IPS DF 6.9 (cell line): ENCODE measurements around the gene CCDC61.

Experiments used
- DNase-seq: peaks from one replicate; pipeline ENCODE4 v3.0.0-alpha.2; 2013; ENCODE audit warnings: low read depth, low spot score
- H3K27ac ChIP-seq: one replicate; pipeline ENCODE4 v1.5.1; 2013; ENCODE audit warnings: low read length, control low read depth
- H3K27me3 ChIP-seq: 2 replicates; pipeline ENCODE4 v1.6.1; 2013; ENCODE audit warnings: mild to moderate bottlenecking, low read length; ENCODE audit not compliant: control insufficient read depth, insufficient read depth
- H3K36me3 ChIP-seq: 2 replicates; pipeline ENCODE4 v1.6.1; 2013; ENCODE audit warnings: low read length; ENCODE audit not compliant: control insufficient read depth, insufficient read depth
- H3K4me1 ChIP-seq: 2 replicates; pipeline ENCODE4 v1.6.1; 2013; ENCODE audit warnings: low read length; ENCODE audit not compliant: control insufficient read depth, insufficient read depth
- H3K4me3 ChIP-seq: 2 replicates; pipeline ENCODE4 v1.5.1; 2013; ENCODE audit warnings: mild to moderate bottlenecking, low read length
- H3K9me3 ChIP-seq: 2 replicates; pipeline ENCODE4 v1.6.1; 2013; ENCODE audit warnings: low read length, inconsistent platforms; ENCODE audit not compliant: control insufficient read depth, insufficient read depth
- WGBS: extraction: QIAGEN DNeasy Blood & Tissue Kit; methylation state at CpG from one replicate; pipeline ENCODE4 v1.1.7; 2013; ENCODE audit warnings: mixed read lengths, missing lambda C conversion rate; ENCODE audit not compliant: insufficient read length, insufficient coverage; 5-methylcytosine and 5-hydroxymethylcytosine counted together

CCDC61 gene

DNA sequence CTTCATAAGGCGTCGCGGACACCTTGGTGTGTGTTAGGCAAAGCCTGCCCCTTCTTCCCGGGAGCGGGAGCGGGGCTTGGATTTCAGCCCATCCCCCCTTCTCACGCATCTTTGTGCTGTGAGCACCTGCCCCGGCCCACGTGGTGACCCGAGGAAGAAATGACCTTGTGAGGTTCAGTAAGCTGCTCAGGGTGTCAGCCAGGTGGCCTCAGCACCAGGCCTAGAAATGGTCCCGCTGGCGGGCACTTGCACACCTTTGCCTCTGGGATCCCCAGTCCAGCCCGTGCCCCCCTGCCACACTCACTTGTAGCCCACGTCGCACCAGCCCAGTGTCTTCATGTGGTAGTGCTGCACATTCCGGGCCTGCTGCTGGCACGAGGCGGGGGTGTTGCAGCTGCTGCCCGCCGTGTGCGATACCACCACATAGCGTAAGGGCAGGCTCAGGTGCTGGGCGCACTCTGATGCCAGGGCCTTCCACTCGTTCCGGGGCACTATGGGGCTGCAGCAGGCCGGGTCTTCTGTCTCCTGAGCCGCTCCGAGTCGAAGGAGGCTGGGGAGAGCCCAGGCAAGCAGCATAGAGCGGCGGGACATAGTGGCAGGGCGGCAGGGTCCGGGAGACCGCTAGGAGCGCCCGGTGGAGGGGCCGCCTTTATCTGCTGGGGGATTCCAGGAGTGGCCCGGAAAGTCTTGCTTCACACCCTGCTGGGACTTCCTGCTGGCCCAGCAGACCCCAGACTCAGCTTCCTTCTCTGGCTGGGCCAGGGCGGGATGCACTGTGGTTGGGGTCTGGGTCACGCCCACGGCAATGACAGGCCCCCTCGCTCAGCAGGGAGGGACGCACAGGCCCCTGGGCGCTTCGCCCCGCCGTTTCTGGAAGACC is 27.4 kb downstream of the CCDC61 start, which contains the start of gene PGLYRP1:
TSS of gene PGLYRP1 (minus strand) at position 623 of the 880 bp plus-strand sequence. CDS start at position 591, 32 bp downstream.
- H3K27ac ChIP-seq, result no peak within 1 kb of the TSS
- H3K4me3 ChIP-seq, result no peak within 1 kb of the TSS
- no peaks in the 10 kb centered on the region for H3K27me3 ChIP-seq
- no peak for DNase-seq
- H3K4me1 ChIP-seq, result peaks cover 8% of the 10 kb centered on the region
- H3K9me3 ChIP-seq, result no peaks in the 10 kb centered on the region
- H3K36me3 ChIP-seq, result 0 out of 2 replicates have a peak, but pooled peaks cover 2% of the 10 kb centered on the region
- WGBS, result no CpG with 5 or more reads among the region's 47 CpGs

DNA sequence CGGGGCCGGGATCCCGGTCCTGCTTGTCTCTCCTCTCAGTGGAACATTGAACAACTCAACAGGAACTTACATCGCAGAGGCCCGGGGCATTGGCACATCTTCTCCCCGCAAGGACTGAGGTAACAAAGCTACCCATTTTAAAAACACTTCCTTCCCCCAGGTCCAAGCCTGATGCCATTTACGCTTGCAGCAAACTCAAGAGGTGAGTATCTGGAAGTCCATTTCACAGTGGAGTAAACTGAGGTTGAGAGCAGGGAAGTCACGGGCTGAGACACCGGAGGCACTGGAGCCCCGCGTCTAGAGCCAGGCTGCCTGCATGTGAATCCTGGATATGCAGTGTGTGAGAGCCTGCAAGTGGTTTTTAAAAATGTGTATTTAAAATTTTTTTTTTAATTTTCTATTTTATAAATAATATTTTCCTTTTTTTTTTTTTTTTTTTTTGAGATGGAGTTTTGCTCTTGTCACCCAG is 28.1 kb downstream of the CCDC61 start:
- no peaks in the 10 kb centered on the region for H3K27me3 ChIP-seq
- no peak for DNase-seq
- peaks cover 8% of the 10 kb centered on the region for H3K4me1 ChIP-seq
- H3K4me3 ChIP-seq, result no peak overlapping the region
- H3K9me3 ChIP-seq, result no peaks in the 10 kb centered on the region
- no peak overlapping the region for H3K27ac ChIP-seq
- WGBS, result no CpG with 5 or more reads among the region's 11 CpGs
- H3K36me3 ChIP-seq, result no peaks in the 10 kb centered on the region

DNA sequence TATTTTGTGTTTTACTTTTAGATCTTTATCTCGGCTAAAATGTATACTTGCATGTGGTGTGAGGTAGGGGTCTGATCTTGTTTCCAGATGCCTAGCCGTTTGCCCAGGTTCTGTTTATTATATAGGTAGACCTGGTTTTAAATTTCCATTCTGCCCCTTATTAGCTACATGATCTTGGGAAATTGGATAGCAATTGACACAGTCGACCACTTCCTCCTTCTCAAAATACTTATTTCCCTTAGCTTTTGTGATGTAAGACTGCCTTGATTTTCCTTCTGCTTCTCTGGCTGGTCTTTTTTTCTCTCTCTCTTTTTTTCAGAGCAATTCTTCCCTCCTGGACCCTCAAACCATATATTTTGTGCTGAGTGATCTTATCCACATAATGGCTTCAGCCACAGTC is 30.6 kb downstream of the CCDC61 start:
- Histone ChIP-seq H3K4me1 (peaks cover 8% of the 10 kb centered on the region), H3K27ac (no peak overlapping the region), H3K9me3 (no peaks in the 10 kb centered on the region), H3K36me3 (no peaks in the 10 kb centered on the region), H3K4me3 (no peak overlapping the region), H3K27me3 (no peaks in the 10 kb centered on the region)
- DNase-seq, result no peak
- no CpG with 5 or more reads among the region's 3 CpGs for WGBS

DNA sequence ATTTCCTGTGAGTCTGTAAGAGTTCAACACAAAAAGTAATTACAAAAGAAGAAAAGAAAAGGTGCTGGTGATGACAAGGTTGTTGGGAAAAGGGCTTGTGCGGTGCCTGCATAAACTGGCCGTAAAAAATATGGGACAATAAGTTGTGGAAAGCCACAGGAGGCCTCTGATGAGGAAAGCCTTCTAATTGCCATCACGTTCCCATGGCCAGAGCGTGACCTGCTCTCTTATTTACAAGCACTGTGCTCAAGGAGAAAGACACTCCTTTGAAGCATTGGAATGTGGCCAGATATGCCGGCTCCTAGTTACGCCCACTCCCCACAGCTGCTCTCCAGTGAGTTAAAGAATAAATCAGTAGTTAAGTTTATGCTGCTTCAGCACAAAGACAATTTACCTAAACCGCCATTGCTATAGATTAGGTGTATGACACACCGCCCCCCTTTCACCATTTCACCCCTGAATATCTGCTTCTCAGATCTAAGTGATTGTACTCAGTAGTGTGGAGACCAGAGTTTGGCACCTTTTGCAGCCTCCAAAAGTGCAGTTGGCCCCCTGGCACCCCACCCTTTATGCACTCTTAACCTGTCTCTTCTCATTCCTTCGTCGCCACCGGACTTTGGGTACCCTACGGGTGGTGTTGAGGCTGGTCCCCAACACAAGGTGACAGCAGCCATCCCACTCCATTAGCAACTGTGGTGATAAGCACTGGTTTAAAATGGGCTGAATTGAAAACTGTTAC is 35.7 kb downstream of the CCDC61 start:
- no CpG with 5 or more reads among the region's 12 CpGs for WGBS
- Histone ChIP-seq H3K4me3 (no peak overlapping the region), H3K4me1 (no peaks in the 10 kb centered on the region), H3K36me3 (no peaks in the 10 kb centered on the region; the same call in 1 of the 2 replicates), H3K27me3 (no peaks in the 10 kb centered on the region), H3K27ac (no peak overlapping the region), H3K9me3 (no peaks in the 10 kb centered on the region)
- no peak for DNase-seq

DNA sequence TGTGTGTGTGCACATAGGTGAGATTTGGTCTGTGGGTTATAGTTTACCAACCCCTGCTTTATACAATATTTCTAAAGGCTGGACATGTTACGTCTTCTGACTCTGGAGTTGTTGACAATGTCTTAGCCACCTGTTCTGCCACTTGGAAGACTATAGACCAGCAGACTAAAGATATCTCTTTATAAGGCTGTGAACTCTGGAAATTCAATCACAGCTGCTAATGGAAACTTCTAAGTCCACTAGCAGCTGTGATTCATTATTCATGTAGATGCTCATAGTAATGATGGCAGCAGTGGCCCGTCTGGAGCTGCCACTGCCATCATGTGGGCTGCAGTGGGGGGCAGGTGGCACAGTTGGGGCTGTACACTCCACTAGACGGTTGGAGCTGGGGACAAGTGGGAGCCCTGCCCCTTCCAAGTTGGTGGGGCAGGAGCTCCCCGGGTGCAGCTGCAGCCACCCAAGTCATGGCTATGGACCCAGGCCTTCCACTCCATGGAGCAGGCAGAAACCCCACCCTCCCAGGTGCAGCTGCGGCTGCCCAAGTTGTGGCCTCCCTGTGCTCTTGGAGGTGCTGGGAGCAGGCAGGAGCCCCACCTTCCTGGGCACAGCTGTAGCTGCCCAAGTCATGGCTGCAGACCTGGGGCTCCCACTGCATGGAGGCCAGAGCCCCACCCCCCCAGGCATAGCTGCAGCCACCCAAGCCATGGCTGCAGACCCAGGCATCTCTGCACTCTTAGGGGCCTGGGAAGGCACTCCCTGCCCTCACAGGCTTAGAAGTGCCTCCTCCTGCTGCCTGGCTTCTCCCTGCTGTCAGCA is 36.7 kb downstream of the CCDC61 start:
- no CpG with 5 or more reads among the region's 5 CpGs for WGBS
- no peaks in the 10 kb centered on the region for H3K27me3 ChIP-seq
- no peaks in the 10 kb centered on the region; the same call in 1 of the 2 replicates for H3K4me1 ChIP-seq
- H3K4me3 ChIP-seq, result no peak overlapping the region
- H3K27ac ChIP-seq, result no peak overlapping the region
- no peaks in the 10 kb centered on the region; the same call in 1 of the 2 replicates for H3K36me3 ChIP-seq
- DNase-seq, result no peak
- H3K9me3 ChIP-seq, result no peaks in the 10 kb centered on the region

DNA sequence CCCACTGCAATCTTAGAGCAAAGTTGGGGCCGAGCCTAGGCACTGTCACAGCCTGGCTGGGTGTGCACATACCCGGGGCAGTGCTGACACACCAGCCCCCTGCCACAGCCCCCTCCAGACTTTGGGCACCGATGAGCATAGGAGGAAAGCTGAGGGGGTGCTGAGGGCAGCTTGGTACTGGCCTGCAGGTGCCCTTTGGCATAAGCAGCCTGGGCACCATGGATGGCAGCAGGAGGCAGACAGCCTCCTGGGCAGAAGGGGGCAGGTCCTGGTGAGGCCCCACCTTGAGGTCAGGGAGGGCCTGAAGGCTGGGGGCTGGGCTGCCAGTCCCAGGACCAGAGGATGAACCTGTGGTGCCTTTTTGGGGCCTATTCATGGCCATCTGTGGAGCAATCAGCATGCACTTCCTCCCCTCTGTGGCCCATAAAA is 37.3 kb downstream of the CCDC61 start:
- Histone ChIP-seq H3K27ac (no peak overlapping the region), H3K4me1 (no peaks in the 10 kb centered on the region; the same call in 1 of the 2 replicates), H3K27me3 (no peaks in the 10 kb centered on the region), H3K4me3 (no peak overlapping the region), H3K9me3 (no peaks in the 10 kb centered on the region), H3K36me3 (no peaks in the 10 kb centered on the region; the same call in 1 of the 2 replicates)
- DNase-seq, result no peak
- WGBS, result no CpG with 5 or more reads among the region's 3 CpGs

DNA sequence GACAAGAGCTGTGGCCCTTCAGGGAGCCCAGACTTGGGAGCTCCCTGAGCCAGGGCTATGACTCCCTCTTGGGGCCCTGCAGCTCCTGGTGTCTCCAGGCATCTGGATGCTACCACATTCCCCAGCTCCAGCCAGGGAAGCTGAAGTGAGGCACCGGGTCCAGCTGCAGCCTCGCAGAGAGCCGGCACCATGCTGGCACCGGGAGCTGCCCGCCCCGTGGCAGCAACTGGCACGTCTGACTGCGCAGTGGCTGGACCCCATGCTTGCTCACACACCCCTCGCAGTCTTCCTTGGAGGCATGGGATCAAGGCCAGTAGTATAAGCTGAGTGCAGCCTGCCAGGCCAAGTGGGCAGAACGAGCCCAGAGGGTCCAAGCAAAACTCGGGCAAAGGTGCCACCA is 38.1 kb downstream of the CCDC61 start:
- Histone ChIP-seq H3K4me3 (no peak overlapping the region), H3K9me3 (no peaks in the 10 kb centered on the region), H3K36me3 (no peaks in the 10 kb centered on the region; the same call in 1 of the 2 replicates), H3K4me1 (no peaks in the 10 kb centered on the region; the same call in 1 of the 2 replicates), H3K27ac (no peak overlapping the region), H3K27me3 (no peaks in the 10 kb centered on the region)
- no peak for DNase-seq
- WGBS, result no CpG with 5 or more reads among the region's 11 CpGs

DNA sequence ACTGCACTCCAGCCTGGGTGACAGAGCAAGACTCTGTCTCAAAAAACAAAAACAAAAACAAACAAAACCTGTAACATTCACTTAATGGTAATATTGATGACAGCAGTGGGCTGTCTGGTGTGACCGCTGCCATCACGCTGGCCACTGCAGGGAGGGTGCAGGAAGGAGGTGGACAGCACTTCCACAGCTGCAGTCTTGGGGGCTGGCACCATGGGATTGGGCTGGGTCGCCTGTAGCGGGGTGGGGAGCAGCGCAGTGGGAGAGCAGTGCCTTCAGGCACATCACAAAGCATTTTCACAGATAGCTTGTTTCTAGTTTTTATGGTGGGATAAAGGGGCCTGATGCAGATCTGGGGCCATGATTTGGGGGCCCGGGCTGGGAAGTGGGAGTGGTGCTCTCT is 40.3 kb downstream of the CCDC61 start:
- H3K36me3 ChIP-seq, result no peaks in the 10 kb centered on the region; the same call in 1 of the 2 replicates
- H3K27ac ChIP-seq, result no peak overlapping the region
- no peaks in the 10 kb centered on the region for H3K27me3 ChIP-seq
- H3K4me1 ChIP-seq, result no peaks in the 10 kb centered on the region; the same call in 1 of the 2 replicates
- H3K9me3 ChIP-seq, result no peaks in the 10 kb centered on the region
- WGBS, result no CpG with 5 or more reads among the region's 6 CpGs
- DNase-seq, result no peak
- H3K4me3 ChIP-seq, result no peak overlapping the region

DNA sequence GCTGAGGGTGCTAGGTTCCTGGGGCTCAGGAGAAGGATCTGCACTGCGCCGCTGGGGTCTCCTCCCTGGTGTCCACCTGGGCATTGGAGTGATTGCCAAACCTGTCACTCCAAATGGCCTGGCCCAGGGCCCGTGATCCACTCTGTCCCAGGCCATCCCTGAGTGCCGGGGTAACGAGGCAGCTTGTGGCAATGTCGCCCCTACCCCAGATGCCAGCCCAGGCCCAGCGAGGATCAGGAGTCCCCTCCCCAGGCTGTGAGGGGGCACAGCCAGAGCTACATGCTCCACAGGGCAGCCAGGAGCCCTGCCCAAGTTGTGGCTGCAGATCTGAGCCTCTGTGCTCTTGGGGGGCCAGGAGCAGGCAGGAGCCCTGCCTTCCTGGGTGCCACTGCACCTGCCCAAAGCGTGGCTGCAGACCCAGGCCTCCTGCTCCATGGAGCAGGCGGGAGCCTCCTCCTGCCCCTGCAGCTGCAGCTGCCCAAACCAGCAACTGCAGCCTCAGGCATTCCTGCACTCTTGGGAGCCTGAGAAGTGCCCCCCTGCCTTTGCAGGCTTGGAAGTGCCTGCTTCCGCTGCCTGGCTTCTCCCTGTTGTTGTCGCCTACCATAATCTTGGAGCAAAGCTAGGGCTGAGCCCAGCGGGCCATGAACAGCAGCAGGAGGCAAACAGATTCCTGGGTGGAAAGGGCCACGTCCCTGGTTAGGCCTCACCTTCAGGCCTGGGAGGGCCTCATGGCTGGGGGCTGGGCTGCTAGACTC is 40.9 kb downstream of the CCDC61 start:
- Histone ChIP-seq H3K4me1 (no peaks in the 10 kb centered on the region; the same call in 1 of the 2 replicates), H3K36me3 (no peaks in the 10 kb centered on the region; the same call in 1 of the 2 replicates), H3K27me3 (no peaks in the 10 kb centered on the region), H3K4me3 (no peak overlapping the region), H3K9me3 (no peaks in the 10 kb centered on the region), H3K27ac (no peak overlapping the region)
- no peak for DNase-seq
- no CpG with 5 or more reads among the region's 13 CpGs for WGBS
